Myocyte (in vitro differentiated cells): ENCODE results near the gene BTBD9. TPM values are rescaled to one million over a fixed set of nuclear protein-coding genes. Genes with fewer than 3 reads are reported as not detected.

Experiments used
- DNase-seq: peaks from one replicate; pipeline ENCODE4 v3.0.0-alpha.2; 2012; ENCODE audit warnings: low read depth
- total RNA-seq: library from RNA; depleted of rRNA; stranded (reverse); fragments of >200 nt; gene quantifications from 2 replicates; pipeline ENCODE4 v1.2.3, GENCODE V29; 2014

BTBD9 gene
- total RNA-seq, 1 donor from 2014 or later: 9.9 TPM

GRCh38 chr6:38566295-38567030 lies 73.3 kb downstream of the BTBD9 start:
- DNase-seq: no peak

GRCh38 chr6:38564301-38564700 lies 75.4 kb downstream of the BTBD9 start:
- DNase-seq: no peak

GRCh38 chr6:38555606-38556005 lies 84.1 kb downstream of the BTBD9 start:
- no peak for DNase-seq

GRCh38 chr6:38554700-38555413 lies 84.9 kb downstream of the BTBD9 start:
- peak; percentile 69 for DNase-seq

- DNase-seq: no peak
These were observed 85.7 kb downstream of the BTBD9 start for GRCh38 chr6:38554014-38554413.

- DNase-seq: no peak
These were observed 87.6 kb downstream of the BTBD9 start for GRCh38 chr6:38552121-38552520.

- no peak for DNase-seq
These were observed 89.9 kb downstream of the BTBD9 start for GRCh38 chr6:38549795-38550194.

GRCh38 chr6:38549180-38549579 lies 90.5 kb downstream of the BTBD9 start:
- no peak for DNase-seq

- no peak for DNase-seq
These were observed 96.7 kb downstream of the BTBD9 start for GRCh38 chr6:38543022-38543421.

GRCh38 chr6:38542031-38542430 lies 97.7 kb downstream of the BTBD9 start:
- DNase-seq: no peak

- DNase-seq: no peak
These were observed 106.7 kb downstream of the BTBD9 start for GRCh38 chr6:38533064-38533463.

GRCh38 chr6:38531134-38531533 lies 108.6 kb downstream of the BTBD9 start:
- DNase-seq: no peak

- peak; percentile 39 for DNase-seq
These were observed 111.3 kb downstream of the BTBD9 start for GRCh38 chr6:38528196-38528965.

- no peak for DNase-seq
These were observed 112.4 kb downstream of the BTBD9 start for GRCh38 chr6:38527371-38527770.

- no peak for DNase-seq
These were observed 113.8 kb downstream of the BTBD9 start for GRCh38 chr6:38525888-38526287.

- DNase-seq: no peak
These were observed 115.1 kb downstream of the BTBD9 start for GRCh38 chr6:38524436-38525145.

- DNase-seq: no peak
These were observed 117.4 kb downstream of the BTBD9 start for GRCh38 chr6:38522322-38522721.

GRCh38 chr6:38518511-38519304 lies 121.0 kb downstream of the BTBD9 start:
- DNase-seq: no peak

GRCh38 chr6:38517005-38517404 lies 122.7 kb downstream of the BTBD9 start:
- no peak for DNase-seq

- no peak for DNase-seq
These were observed 125.3 kb downstream of the BTBD9 start for GRCh38 chr6:38514399-38514798.

GRCh38 chr6:38512211-38512610 lies 127.5 kb downstream of the BTBD9 start:
- DNase-seq: no peak
